NCI-H1105 (cell line): ENCODE results near the gene PFDN1.

Experiments
- DNase-seq: peaks from one replicate; lab custom pipeline; 2025; lab: John Stamatoyannopoulos, UW

The PFDN1 gene

DNA sequence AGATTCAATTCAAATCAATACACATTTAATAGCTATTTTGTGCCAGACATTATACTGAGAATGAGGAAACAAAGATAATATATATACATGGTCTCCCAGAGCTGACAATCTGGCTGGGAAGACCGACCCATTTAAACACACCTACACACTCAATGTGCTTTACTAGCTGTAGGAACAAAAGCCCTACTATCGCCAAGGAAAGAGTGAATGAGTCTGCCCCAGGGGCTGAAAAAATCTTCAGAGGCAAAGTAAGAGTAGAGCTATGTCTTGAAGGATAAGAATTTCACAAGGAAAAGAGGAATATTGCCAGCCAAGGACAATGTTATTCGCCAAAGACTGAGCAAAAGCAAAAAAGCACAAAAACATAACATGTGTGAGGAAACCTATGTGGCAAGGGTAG is 6.6 kb downstream of the PFDN1 start:
- no peak for DNase-seq

DNA sequence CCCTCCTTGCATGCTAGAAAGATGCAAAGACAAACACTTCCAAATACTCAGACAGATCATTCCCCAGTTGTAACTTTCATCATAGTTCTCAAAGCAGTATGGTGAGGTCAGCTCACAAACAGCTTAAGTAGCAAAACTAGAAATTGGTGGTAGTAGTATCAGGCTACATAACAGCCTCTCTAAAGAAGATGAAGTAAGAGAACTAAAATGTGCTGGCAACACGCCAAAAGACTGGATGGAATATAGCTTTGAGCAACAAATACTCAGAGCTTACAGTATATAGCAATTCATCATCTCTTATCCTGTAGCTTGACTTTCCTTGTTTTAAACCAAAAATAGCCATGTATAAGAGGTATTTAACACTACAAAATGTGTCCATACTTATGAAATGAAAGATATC is 7.5 kb downstream of the PFDN1 start:
- DNase-seq, result peak; percentile 7

DNA sequence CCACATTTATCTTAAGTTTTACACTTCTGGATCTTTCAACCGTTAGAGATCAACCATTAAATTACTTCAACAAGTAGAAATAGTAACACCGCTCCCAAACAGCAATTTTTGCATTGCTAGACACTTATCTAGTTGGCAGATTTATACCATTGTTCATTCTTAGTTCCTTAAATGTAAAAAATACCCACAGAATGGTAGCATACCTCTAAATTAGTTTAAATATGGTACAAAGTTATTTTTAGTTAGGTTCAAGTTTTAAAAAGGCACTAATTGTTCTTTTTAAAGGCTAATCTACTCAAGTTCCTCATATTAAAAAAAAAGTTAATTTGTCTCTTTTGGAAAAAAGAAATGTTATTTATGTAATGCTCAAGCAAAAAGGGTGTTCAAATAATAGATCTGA is 8.1 kb downstream of the PFDN1 start:
- no peak for DNase-seq

DNA sequence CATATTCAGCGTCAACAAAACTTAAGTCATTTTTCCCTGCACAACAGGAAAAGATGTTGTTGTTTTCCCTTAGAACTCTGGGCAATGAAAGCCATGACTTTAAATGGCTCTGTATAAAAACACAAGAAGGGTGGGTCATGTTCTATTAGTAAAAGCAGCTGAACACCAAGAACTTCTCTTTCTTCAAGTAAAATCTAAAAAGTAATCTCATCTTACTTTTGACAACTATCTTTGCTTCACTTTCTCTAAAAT is 9.1 kb downstream of the PFDN1 start:
- DNase-seq, result no peak

DNA sequence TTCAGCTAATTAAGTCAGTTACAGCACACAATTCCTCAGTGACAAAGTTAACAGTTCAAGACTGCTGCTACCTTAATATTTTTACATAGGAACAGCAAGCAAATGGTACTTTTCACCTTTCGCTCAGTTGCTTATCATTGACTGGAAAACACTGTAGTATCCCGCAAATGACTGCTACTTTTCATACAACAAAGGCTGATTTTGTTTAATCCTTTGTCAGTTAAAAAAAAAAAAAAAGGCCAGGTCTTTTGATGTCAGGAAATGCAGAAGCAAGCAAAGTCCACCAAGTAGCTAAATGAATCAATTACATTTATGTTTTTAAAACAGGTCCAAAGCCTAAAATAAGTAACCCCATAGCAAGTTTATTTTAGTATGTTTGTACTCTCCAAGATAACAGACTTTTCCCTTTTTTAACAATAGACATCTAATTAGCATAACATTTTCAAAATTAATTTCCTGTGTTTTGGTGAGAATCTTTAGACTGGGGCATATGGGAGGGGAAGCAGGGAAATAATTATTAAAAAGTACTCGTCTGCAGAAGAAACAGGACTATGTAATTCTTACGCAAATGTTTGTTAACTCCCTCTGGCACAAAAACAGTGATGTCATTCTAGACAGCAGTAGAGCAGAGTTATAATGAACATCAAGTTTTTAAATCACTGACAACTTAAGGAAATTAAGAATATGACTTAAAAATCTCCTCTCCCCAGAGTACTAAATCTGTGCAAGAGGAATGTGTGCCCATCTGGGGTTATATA is 9.6 kb downstream of the PFDN1 start:
- no peak for DNase-seq

DNA sequence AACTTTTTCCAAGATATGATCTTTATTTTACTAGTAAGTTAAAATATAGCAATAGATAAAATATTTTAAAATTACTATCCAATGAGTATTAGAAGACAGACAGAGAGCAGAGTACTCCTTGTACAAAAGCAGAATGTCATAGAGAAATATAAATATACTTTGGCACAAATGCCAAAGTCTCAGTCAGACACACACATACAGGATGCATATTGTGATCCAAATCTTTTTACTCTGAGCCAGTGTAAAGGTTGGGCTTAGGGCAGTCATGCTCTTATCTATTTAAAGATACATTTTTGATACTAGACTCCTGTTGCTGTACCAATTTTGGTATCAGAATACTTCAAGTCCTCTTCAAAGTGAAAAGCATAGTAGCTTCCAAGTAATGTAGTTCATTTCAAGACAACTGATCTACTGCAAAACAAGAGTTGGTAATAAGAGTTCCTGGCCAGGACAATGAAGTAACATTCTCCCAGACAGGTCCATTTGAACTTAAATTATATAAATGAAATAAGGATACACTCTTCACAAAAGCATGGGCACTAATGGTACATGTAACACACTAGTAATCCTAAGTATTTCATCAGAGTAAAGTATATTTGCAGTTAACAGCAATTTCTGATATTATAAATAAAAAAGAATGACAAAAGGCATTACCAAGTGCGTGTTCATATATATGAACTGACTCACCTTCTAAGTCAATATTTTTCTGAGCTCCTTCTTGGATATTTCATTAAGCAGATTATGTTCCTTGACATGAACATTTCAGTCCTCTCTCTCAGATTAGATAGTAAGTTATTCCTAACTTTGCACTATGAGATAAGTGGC is 10.5 kb downstream of the PFDN1 start:
- no peak for DNase-seq

DNA sequence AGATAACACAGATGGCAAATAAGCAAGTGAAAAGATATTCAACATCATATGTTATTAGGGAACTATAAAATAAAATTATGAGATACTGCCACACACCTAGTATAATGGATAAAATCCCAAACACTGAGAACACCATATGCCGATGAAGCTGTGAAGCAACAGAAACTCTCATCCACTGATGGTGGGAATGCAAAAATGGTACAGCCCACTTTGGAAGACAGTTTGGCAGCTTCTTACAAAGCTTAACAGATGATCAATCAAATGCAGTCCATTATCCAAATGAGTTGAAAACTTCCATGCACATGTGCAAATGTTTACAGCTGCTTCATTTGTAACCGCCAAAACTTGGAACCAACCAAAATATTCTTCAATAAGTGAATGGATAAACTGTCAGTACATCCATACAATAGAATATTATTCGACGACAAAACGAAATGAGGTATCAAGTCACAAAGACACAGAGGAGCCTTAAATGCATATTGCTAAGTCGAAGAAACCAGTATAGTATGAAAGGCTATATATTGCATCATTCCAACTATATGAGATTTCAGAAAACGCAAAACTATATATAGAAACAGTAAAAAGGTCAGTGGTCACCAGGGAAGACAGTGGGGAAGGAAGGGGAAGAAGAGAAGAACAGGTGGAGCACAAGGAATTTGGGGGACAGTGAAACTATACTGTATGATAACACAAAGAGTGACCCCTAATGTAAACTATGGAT is 14.9 kb downstream of the PFDN1 start:
- no peak for DNase-seq

DNA sequence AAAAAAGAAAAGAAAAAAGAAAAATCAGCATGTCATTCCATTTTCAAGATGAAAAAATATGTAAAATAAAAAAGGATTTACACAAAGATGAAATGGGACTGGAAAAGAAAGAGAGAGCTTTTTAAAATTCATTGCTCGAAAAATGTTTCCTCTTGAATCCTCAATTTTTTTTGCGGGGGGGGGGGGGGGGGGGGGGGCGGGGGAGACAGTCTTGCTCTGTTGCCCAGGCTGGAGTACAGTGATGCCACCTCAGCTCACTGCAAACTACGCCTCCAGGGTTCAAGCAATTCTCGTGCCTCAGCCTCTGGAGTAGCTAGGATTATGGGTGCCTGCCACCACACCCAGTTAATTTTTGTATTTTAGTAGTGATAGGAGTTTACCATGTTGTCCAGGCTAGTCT is 16.5 kb downstream of the PFDN1 start:
- DNase-seq, result no peak

DNA sequence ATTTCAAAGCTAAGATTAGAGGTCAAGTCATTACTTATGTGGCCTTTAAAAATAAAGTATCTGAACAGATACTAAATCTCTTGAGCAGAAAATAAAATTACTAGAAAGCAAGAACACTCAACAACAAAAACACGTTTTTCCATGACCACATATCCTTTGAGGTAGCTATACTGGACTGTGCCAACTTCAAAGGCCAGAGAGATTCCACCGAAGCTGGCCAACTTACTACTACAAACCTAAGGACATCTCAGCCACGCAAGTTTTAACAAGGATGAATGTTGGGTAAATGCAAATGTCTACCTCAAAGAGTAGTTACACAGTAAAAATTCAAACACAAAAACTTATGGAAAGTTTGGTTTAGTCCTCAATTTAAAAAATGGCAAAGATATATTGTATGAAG is 18.9 kb downstream of the PFDN1 start:
- DNase-seq, result no peak

DNA sequence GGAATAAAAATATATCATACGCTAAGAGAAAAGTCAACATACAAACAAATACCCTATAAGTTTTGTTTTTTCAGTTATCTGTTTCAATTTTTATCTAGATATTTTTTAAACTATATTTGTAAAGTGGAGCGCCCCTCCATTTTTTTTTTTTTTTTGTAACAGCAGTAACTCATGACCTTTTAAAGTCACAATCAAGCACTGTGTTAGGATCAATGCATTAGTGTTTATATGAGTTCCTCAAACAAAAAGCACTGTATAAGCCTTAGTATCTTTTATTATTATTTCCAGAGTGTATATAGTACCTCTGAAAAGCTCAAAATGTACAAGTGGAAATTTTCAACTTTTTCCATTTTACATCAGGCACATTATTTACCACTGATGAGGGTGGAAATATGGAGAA is 20.6 kb downstream of the PFDN1 start:
- no peak for DNase-seq

DNA sequence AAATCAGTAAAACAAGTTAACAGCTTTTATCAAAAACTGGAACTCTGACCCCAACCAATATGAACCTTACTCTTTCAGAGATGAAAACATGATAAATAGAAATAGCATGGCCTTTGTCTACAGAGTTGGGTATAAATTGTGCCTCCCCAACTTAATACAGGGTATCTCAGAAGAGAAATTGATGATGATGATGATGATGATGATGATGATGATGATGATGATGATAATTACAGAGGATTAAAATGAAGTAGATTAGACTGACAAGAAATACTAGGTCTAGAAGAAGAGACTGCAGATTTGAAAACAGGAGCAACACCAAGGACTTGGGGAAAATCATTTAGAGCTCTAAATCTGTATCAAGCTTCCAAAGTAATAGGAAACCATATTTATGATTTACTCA is 27.1 kb downstream of the PFDN1 start:
- DNase-seq, result no peak

DNA sequence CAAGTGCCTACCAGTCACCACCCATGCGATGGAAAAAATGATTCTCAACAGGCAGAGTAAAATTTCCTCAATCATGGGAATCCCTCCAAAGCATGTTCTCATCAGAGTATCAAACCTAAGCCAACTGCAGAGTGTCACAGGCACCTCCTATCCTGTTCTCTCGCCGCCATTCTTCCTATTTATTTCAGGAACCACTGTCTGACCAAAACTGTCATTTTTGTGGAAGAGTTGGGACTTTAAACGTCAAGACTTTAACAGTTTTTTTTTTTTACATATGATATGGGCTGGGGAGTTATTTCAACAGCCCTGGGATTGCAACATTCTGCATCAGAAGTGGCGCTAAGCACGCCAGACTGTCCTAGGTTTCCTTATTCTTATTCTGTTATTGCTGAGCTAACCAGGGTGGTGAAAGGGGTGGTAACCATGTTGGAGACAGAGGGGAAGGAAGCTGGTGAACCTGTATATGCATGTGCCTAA is 29.5 kb downstream of the PFDN1 start:
- DNase-seq, result no peak

DNA sequence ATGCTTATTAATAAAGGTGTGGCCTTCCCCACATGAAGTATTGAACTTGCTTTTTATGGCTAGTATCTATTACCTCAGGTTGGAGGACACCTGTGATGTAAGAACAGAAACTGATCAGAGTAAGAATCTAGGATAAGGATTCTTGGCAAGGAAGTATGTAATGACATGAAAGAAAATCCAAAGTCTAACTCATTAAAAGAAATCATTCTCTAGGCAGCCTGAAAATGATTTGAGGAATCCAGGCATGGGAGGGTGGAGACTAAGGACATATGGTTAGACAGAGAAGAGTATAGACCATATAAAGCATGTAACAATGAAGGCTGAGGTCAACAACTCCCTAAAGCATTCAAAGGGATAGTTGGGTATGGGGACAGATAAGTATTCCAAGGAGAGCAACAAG is 32.9 kb downstream of the PFDN1 start:
- no peak for DNase-seq

DNA sequence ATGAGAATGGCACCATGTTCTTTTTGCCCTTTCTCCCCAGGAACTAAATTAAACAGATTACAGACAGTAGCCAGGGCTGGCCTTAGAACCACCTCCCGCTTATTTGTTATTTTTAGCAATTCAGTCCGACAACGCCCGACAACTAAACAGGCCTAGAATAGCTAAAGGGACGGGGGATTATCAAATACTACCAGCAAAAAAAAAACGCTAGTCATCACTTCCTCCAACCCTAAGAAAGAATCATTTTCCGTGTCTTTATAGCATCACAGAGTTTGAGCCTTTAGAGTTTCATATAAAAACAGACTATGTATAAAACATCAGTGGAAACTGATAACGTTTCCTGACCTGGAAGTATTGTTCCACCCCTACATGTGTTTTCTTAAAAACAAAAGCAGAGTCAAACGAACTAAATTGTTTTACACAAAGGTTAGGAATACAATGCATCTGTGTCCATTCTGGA is 35.3 kb downstream of the PFDN1 start:
- no peak for DNase-seq

DNA sequence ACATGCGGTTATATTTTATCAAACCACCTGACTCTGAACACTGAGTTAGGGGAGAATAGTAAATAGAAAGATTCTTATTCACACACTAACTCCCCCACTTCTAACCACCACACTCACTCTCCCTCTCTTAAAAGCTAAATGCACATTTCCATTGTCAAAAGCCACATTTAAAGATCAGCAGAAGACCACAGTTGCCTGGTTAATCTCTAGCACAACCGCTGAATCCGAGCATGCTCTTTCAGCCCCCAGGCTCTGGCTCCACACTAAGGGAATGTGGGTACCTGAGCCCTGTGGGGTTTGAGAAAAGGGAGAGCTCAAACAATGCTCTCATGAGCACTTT is 35.7 kb downstream of the PFDN1 start:
- no peak for DNase-seq

DNA sequence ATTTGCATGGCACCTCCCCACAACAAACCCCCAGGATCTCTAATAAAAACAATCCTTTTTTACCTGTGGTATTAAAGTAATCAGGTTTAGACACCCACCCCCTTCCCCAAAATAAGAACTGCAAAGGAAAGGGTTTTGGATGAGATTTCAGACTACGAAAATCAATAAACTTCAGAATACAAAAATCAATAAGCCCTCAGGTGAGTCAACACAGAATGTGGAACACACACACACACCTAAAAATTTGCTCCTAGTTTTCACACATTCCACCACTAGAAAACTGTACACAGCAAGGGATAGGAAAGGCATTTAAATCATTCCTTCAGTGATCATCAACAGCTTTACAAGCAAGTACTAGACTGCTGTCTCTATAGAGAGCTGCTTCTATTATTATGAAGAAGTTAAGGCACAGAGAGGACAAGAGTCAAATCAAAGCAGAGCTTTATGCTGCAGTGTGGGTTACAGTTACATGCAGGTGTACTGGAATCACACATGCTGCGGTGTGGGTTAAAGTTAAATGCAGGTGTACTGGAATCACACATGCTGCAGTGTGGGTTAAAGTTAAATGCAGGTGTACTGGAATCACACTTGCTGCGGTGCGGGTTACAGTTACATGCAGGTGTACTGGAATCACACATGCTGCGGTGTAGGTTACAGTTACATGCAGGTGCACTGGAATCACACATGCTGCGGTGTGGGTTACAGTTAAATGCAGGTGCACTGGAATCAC is 36.3 kb downstream of the PFDN1 start:
- DNase-seq, result no peak

DNA sequence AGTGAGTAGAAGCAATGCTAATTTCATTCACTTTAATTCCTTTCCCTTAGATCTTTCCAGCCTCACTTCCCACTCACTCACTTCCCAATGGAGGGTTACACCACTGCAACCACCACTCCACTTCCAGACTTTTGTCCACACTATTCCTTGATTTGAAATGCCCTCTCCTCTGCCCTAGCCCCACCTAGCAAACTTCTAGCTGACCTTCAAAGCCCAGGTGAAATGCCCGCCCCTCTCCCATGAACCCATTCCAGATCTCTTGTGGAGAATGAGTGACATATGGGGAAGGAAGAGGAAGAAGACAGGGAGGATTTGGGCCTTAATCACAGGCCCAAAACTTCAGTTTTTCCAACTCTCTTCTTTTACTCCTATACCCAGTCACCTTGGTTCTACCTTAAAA is 37.1 kb downstream of the PFDN1 start:
- DNase-seq, result no peak

DNA sequence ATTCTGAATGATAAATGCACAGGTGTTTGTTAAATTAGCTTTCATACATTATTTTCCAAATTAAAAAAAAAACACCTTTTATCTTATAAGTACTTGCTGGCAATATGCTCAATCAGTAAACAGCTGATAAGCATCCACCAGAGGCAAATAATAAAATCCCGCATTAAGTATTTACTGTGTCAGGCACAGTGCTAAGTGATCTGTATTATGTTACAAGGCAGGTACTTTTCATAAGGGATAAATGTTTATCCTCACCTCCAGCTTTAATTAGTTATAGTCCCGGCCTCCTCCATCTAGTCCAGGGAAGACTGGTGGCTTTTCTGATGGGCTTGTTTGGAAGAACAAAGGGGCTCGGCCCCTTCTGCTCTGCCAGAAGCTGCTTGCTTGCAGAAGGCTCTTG is 40.1 kb downstream of the PFDN1 start:
- DNase-seq, result peak; percentile 39

DNA sequence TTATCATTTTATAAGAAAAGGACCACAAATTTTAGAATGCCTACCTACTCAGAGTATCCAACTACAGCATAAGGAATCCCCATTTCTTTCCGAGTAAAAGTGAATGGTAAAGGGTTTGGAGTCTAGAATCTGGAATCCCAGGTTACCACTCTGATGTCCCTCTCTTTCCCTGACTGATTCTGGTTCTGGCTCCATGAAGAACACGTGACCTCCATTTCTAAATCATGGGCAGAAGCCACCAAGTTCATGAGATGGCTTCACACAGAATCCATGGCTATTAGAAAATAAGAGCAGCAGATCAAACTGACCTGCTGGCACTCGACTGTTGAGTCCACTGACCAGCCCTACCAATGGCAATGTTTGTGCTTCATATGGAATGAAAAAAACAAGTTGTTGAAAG is 40.7 kb downstream of the PFDN1 start:
- DNase-seq, result no peak

DNA sequence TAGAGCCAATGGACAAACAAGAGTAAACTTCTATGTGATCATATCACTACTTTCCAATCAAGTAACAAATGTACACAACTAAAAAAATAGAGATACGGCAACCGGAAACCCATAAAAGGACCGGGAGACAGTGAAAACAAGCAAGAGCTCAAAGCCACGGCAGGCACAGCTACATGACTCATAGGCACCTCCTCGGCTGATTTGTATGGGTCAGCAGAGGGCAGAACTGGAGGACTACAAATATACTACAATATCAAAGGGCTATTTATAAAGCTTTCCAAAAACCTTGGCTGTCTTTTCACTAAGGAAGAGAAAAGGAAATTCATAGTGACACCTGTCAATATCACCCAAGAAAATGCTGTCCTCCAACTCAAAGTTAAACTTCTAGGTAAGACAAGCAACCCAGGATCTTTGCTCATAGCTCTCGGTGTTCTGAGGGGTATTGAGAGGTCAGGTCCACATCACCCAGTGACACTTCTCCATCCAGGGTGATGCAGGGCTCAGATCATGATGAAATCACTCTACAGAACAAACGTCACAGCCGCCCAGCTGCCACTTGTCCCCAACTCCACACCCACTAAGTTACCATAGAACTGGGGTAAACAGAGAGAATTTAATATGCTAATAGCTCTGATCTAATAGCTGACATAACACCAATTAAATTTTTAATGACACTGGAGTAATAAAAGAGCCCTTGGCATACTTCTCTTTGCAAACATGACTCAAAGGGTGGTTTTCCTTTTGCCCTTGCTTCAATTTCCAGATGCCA is 41.3 kb downstream of the PFDN1 start:
- DNase-seq, result peak; percentile 55

DNA sequence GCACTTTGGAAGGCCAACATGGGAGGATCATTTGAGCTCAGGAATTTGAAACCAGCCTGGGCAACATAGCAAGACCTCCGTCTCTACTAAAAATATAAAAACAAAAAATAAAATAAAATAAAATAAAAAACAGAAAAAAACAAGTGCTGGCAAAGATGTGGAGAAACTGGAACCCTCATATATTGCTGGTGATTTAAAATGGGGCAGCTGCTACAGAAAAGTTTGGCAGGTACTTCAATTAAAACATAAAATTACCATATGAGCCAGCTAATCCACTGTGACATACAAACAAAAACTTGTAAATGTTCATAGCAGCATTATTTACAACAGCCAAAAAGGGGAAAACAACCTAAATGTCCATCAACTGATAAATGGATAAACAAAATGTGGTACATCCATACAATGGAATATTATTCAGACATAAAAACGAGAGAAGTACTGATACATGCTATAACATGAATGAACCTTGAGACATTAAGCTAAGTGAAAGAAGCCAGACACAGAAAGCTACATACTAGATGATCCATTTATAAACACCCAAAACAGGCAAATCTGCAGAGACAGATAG is 42.7 kb downstream of the PFDN1 start:
- no peak for DNase-seq
